HEK293 (cell line): ENCODE measurements around the gene FOXC1.

ENCODE experiments used
- CTCF ChIA-PET: fragments of 350-600 bp; formaldehyde crosslinking; extraction: SDS; loops from one replicate; lab custom pipeline; 2021; ENCODE audit warnings: antibody characterized with exemption; lab: Yijun Ruan, JAX
- POLR2A ChIA-PET: fragments of 300-600 bp; formaldehyde crosslinking; extraction: SDS; loops from one replicate; lab custom pipeline; 2020; ENCODE audit warnings: antibody characterized with exemption, inconsistent platforms; lab: Yijun Ruan, JAX
- H3K27ac ChIP-seq: fragments of 200-500 bp; sonication (Bioruptor generic); 2 replicates; pipeline ENCODE4 v1.5.1; 2014; ENCODE audit warnings: low read depth, low read length, control low read depth, inconsistent platforms; ENCODE audit errors: extremely low read depth
- H3K36me3 ChIP-seq, 2 experiments: fragments of 200-500 bp in 1 of 2; sonication (Bioruptor generic) in 1 of 2; 1 replicate in 1 of 2; 2 replicates in 1 of 2; pipeline ENCODE4 v1.5.1; 2014 to 2017; ENCODE audit warnings: inconsistent platforms in 2 of 2, low read length in 2 of 2; ENCODE audit not compliant: control insufficient read depth in 2 of 2, insufficient read depth in 1 of 2
- H3K4me1 ChIP-seq: fragments of 200-500 bp; sonication (Bioruptor generic); 2 replicates; pipeline ENCODE4 v1.5.1; 2014; ENCODE audit warnings: mild to moderate bottlenecking, low read length, inconsistent platforms; ENCODE audit not compliant: control insufficient read depth, insufficient read depth
- H3K4me3 ChIP-seq: 2 replicates; pipeline ENCODE4 v1.5.1; 2011; ENCODE audit warnings: low read depth, mild to moderate bottlenecking, control low read depth, low read length, moderate library complexity
- H3K9me3 ChIP-seq: fragments of 200-500 bp; sonication (Bioruptor generic); 2 replicates; pipeline ENCODE4 v1.5.1; 2014; ENCODE audit warnings: low read depth, low read length, inconsistent platforms; ENCODE audit not compliant: control insufficient read depth, insufficient read depth
- GLI4 ChIP-seq: fragments of 450-650 bp; formaldehyde crosslinking; IDR thresholded peaks from 2 replicates; pipeline ENCODE4 v1.5.1; 2016; ENCODE audit warnings: missing biosample characterization, missing genetic modification characterization
- KLF8 ChIP-seq: fragments of 450-650 bp; formaldehyde crosslinking; IDR thresholded peaks from 2 replicates; pipeline ENCODE4 v1.5.1; 2016; ENCODE audit warnings: missing biosample characterization, missing genetic modification characterization
- SALL2 ChIP-seq: fragments of 450-650 bp; formaldehyde crosslinking; IDR thresholded peaks from 2 replicates; pipeline ENCODE4 v1.5.0; 2017; ENCODE audit warnings: missing biosample characterization, mild to moderate bottlenecking, missing genetic modification characterization, borderline replicate concordance
- TRIM28 ChIP-seq: IDR thresholded peaks from 2 replicates; pipeline ENCODE4 v1.6.1; 2011; ENCODE audit warnings: low read length, control low read depth, borderline replicate concordance
- ZBTB20 ChIP-seq: fragments of 450-650 bp; formaldehyde crosslinking; IDR thresholded peaks from 2 replicates; pipeline ENCODE4 v1.5.1; 2016; ENCODE audit warnings: missing biosample characterization, missing genetic modification characterization
- ZBTB48 ChIP-seq: fragments of 450-650 bp; formaldehyde crosslinking; IDR thresholded peaks from 2 replicates; pipeline ENCODE4 v1.5.1; 2016; ENCODE audit warnings: missing biosample characterization, missing genetic modification characterization
- ZNF18 ChIP-seq: fragments of 450-650 bp; formaldehyde crosslinking; IDR thresholded peaks from 2 replicates; pipeline ENCODE4 v1.5.1; 2016; ENCODE audit warnings: missing biosample characterization, missing genetic modification characterization
- ZNF239 ChIP-seq: fragments of 450-650 bp; formaldehyde crosslinking; IDR thresholded peaks from 2 replicates; pipeline ENCODE4 v1.5.1; 2016; ENCODE audit warnings: missing biosample characterization, missing genetic modification characterization
- ZNF302 ChIP-seq: fragments of 450-650 bp; formaldehyde crosslinking; IDR thresholded peaks from 2 replicates; pipeline ENCODE4 v1.5.1; 2016; ENCODE audit warnings: missing biosample characterization, missing genetic modification characterization, low read depth
- ZNF398 ChIP-seq: fragments of 450-650 bp; formaldehyde crosslinking; IDR thresholded peaks from 2 replicates; pipeline ENCODE4 v1.5.1; 2017; ENCODE audit warnings: missing biosample characterization, missing genetic modification characterization
- ZNF423 ChIP-seq: fragments of 450-650 bp; formaldehyde crosslinking; IDR thresholded peaks from 2 replicates; pipeline ENCODE4 v1.5.1; 2016; ENCODE audit warnings: missing biosample characterization, missing genetic modification characterization
- ZNF488 ChIP-seq: fragments of 450-650 bp; formaldehyde crosslinking; IDR thresholded peaks from 2 replicates; pipeline ENCODE4 v1.5.1; 2016; ENCODE audit warnings: missing biosample characterization, missing genetic modification characterization
- ZNF514 ChIP-seq: fragments of 450-650 bp; formaldehyde crosslinking; IDR thresholded peaks from 2 replicates; pipeline ENCODE4 v1.5.1; 2016; ENCODE audit warnings: missing biosample characterization, missing genetic modification characterization
- ZNF518A ChIP-seq: fragments of 450-650 bp; formaldehyde crosslinking; conservative IDR thresholded peaks from 2 replicates; pipeline ENCODE4 v1.5.1; 2016; ENCODE audit warnings: low read depth, missing biosample characterization, missing genetic modification characterization
- ZNF548 ChIP-seq: fragments of 450-650 bp; formaldehyde crosslinking; IDR thresholded peaks from 2 replicates; pipeline ENCODE4 v1.5.1; 2016; ENCODE audit warnings: missing biosample characterization, missing genetic modification characterization
- ZNF555 ChIP-seq: fragments of 450-650 bp; formaldehyde crosslinking; conservative IDR thresholded peaks from 2 replicates; pipeline ENCODE4 v1.5.1; 2017; ENCODE audit warnings: missing biosample characterization, mild to moderate bottlenecking, missing genetic modification characterization, inconsistent platforms
- ZNF560 ChIP-seq: fragments of 450-650 bp; formaldehyde crosslinking; IDR thresholded peaks from 2 replicates; pipeline ENCODE4 v1.5.1; 2017; ENCODE audit warnings: missing biosample characterization, missing genetic modification characterization, borderline replicate concordance
- ZNF677 ChIP-seq: fragments of 450-650 bp; IDR thresholded peaks from 2 replicates; pipeline ENCODE4 v1.5.0; 2018; ENCODE audit warnings: missing biosample characterization, mild to moderate bottlenecking, missing genetic modification characterization, moderate library complexity
- ZNF707 ChIP-seq: fragments of 450-650 bp; formaldehyde crosslinking; IDR thresholded peaks from 2 replicates; pipeline ENCODE4 v1.5.1; 2016; ENCODE audit warnings: missing biosample characterization, missing genetic modification characterization
- ZNF776 ChIP-seq: fragments of 450-650 bp; formaldehyde crosslinking; IDR thresholded peaks from 2 replicates; pipeline ENCODE4 v1.5.0; 2017; ENCODE audit warnings: missing biosample characterization, missing genetic modification characterization, borderline replicate concordance
- ZSCAN4 ChIP-seq: fragments of 450-650 bp; formaldehyde crosslinking; IDR thresholded peaks from 2 replicates; pipeline ENCODE4 v1.5.1; 2017; ENCODE audit warnings: missing biosample characterization, missing genetic modification characterization

The FOXC1 gene

GRCh38 chr6:1586861-1587450 is 22.8 kb upstream of the FOXC1 start:
- Histone ChIP-seq H3K9me3 (no peaks in the 10 kb centered on the region), H3K27ac (no peak overlapping the region), H3K36me3 (no peaks in the 10 kb centered on the region), H3K4me1 (no peaks in the 10 kb centered on the region), H3K4me3 (no peak overlapping the region)
- ChIA-PET POLR2A (no interaction called here), CTCF (interaction anchor here (0.7 kb wide), 1 partner anchor 9 kb away, joined by 3 read pairs; no protein-coding TSS in a partner anchor)
- TF ChIP-seq ZSCAN4 (peak; percentile 71; the same call in 1 of the 2 replicates), TRIM28 (no peak)

GRCh38 chr6:1587546-1587945 is 22.2 kb upstream of the FOXC1 start:
- Histone ChIP-seq H3K4me3 (no peak overlapping the region), H3K9me3 (no peaks in the 10 kb centered on the region), H3K36me3 (no peaks in the 10 kb centered on the region), H3K27ac (no peak overlapping the region), H3K4me1 (no peaks in the 10 kb centered on the region)
- POLR2A ChIA-PET, result no interaction called here
- TF ChIP-seq ZNF514 (tag by site-specific recombination) (no peak), ZNF518A (no peak), ZNF398 (tag by site-specific recombination) (no peak), ZBTB20 (no peak), ZNF707 (tag by site-specific recombination) (no peak), GLI4 (tag by site-specific recombination) (no peak)
- CTCF ChIA-PET, result interaction anchor here (0.7 kb wide), 1 partner anchor 8 kb away, joined by 3 read pairs; no protein-coding TSS in a partner anchor

- H3K9me3 ChIP-seq, result no peaks in the 10 kb centered on the region
- H3K27ac ChIP-seq, result no peak overlapping the region
- no peaks in the 10 kb centered on the region for H3K4me1 ChIP-seq
- H3K36me3 ChIP-seq, result no peaks in the 10 kb centered on the region
- POLR2A ChIA-PET, result no interaction called here
- CTCF ChIA-PET, result no interaction called here
- H3K4me3 ChIP-seq, result no peak overlapping the region
- TF ChIP-seq ZNF677 (tag by site-specific recombination) (no peak), ZNF423 (tag by site-specific recombination) (no peak), ZNF302 (tag by site-specific recombination) (no peak), ZNF548 (tag by site-specific recombination) (no peak), KLF8 (tag by site-specific recombination) (no peak), ZNF776 (tag by site-specific recombination) (no peak), ZNF18 (tag by site-specific recombination) (no peak), ZNF239 (no peak), ZNF560 (tag by site-specific recombination) (no peak), ZBTB48 (tag by site-specific recombination) (no peak), ZNF488 (no peak), ZNF555 (tag by site-specific recombination) (no peak), SALL2 (tag by site-specific recombination) (no peak)
These were observed 21.7 kb upstream of the FOXC1 start for GRCh38 chr6:1587977-1588376.
